Measurements from ENCODE around the gene F2RL3.
"Not testable (repeated sequence)": the region's sequence is repeated elsewhere in the genome, so short reads cannot be mapped to it uniquely, and the experiment has no call there.

Gene F2RL3

DNA sequence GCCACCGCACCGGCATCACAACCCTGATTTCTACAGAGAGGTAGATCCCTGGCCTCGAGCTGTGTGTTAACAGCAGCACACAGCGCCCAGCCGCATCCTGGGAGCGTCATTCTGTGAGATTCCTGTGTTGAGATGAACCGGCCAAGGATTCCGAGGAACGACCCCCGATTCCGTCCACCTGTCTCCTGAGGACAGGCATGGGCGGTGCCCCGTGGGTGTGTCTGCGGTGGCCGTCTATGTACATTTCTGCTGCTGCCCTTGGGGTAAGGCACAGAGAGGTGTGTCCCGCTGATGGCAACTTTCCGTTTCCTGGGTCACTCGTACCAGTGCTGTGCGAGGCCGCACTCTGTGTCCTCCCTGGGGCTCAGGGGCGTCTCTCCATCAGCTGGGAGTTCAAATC is 16.1 kb upstream of the F2RL3 start:
- TF ChIP-seq, protein P1, sequence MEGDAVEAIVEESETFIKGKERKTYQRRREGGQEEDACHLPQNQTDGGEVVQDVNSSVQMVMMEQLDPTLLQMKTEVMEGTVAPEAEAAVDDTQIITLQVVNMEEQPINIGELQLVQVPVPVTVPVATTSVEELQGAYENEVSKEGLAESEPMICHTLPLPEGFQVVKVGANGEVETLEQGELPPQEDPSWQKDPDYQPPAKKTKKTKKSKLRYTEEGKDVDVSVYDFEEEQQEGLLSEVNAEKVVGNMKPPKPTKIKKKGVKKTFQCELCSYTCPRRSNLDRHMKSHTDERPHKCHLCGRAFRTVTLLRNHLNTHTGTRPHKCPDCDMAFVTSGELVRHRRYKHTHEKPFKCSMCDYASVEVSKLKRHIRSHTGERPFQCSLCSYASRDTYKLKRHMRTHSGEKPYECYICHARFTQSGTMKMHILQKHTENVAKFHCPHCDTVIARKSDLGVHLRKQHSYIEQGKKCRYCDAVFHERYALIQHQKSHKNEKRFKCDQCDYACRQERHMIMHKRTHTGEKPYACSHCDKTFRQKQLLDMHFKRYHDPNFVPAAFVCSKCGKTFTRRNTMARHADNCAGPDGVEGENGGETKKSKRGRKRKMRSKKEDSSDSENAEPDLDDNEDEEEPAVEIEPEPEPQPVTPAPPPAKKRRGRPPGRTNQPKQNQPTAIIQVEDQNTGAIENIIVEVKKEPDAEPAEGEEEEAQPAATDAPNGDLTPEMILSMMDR (IDR thresholded peaks at IDR 0.05; ENCODE audit: low read depth, low read length, missing control alignments) = no peak
- in situ Hi-C loops (cut with HindIII; ENCODE audit: low sequenced_read_pairs) = no loop called here
- DNase-seq (ENCODE audit: low read depth) = no peak
- H3K4me3 ChIP-seq (ENCODE audit: low read depth, low read length) = no peak overlapping the region

DNA sequence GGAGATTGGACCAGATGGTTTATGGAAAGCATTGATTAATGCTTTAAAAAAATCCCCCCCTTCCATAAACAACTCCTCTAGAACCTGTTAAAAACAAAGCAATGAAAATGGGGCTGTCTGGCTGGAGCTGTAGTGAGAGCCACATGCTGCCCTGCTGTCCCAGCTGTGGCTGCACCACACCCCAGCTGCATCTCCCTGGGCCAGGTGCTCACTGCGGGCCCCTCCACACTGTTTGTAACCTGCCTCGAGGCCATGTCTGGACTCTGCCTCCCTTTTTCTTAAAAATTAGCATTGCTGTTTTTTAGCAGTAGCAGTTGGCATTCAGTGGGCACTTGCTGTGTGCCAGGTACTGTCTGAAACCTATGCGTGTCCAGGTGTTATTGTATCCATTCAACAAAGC is 15.2 kb upstream of the F2RL3 start:
- DNase-seq (ENCODE audit: low read depth) = no peak
- in situ Hi-C loops (cut with HindIII; ENCODE audit: low sequenced_read_pairs) = no loop called here
- H3K4me3 ChIP-seq (ENCODE audit: low read depth, low read length) = no peak overlapping the region
- TF ChIP-seq, protein P1 (IDR thresholded peaks at IDR 0.05; ENCODE audit: low read depth, low read length, missing control alignments) = no peak

DNA sequence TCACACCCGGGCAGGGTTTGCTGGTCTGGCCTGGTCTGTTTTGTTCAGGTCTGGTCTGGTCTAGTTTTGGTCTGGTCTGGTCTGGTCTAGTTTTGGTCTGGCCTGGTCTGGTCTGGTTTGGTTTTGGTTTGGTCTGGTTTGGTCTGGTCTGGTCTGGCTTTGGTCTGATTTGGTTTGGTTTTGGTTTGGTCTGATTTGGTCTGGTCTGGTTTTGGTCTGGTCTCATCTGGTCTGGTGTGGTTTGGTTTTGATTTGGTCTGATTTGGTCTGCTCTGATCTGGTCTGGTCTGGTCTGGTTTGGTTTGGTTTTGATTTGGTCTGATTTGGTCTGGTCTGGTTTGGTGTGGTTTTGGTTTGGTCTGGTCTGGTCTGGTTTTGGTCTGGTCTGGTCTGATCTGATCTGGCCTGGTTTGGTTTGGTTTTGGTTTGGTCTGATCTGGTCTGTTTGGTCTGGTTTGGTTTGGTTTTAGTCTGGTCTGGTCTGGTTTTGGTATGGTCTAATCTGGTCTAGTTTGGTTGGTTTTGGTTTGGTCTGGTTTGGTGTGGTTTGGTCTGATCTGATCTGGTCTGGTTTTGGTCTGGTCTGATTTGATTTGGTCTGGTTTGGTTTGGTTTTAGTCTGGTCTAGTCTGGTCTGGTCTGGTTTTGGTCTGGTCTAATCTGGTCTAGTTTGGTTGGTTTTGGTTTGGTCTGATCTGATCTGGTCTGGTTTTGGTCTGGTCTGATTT is 14.4 kb upstream of the F2RL3 start:
- H3K4me3 ChIP-seq (ENCODE audit: low read depth, low read length) = no peak overlapping the region
- TF ChIP-seq, protein P1 (IDR thresholded peaks at IDR 0.05; ENCODE audit: low read depth, low read length, missing control alignments) = no peak
- in situ Hi-C loops (cut with HindIII; ENCODE audit: low sequenced_read_pairs) = no loop called here
- no peak for DNase-seq (ENCODE audit: low read depth)

DNA sequence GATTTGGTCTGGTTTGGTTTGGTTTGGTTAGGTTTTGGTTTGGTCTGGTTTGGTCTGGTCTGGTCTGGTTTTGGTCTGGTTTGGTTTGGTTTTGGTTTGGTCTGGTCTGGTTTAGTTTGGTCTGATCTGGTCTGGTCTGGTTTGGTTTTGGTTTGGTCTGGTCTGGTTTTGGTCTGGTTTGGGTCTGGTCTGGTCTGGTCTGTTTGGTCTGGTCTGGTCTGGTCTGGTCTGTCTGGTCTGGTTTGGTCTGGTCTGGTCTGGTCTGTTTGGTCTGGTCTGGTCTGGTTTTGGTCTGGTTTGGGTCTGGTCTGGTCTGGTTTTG is 13.9 kb upstream of the F2RL3 start:
- H3K4me3 ChIP-seq (ENCODE audit: low read depth, low read length); DNase-seq (ENCODE audit: low read depth); in situ Hi-C loops (cut with HindIII; ENCODE audit: low sequenced_read_pairs): not testable (repeated sequence)

DNA sequence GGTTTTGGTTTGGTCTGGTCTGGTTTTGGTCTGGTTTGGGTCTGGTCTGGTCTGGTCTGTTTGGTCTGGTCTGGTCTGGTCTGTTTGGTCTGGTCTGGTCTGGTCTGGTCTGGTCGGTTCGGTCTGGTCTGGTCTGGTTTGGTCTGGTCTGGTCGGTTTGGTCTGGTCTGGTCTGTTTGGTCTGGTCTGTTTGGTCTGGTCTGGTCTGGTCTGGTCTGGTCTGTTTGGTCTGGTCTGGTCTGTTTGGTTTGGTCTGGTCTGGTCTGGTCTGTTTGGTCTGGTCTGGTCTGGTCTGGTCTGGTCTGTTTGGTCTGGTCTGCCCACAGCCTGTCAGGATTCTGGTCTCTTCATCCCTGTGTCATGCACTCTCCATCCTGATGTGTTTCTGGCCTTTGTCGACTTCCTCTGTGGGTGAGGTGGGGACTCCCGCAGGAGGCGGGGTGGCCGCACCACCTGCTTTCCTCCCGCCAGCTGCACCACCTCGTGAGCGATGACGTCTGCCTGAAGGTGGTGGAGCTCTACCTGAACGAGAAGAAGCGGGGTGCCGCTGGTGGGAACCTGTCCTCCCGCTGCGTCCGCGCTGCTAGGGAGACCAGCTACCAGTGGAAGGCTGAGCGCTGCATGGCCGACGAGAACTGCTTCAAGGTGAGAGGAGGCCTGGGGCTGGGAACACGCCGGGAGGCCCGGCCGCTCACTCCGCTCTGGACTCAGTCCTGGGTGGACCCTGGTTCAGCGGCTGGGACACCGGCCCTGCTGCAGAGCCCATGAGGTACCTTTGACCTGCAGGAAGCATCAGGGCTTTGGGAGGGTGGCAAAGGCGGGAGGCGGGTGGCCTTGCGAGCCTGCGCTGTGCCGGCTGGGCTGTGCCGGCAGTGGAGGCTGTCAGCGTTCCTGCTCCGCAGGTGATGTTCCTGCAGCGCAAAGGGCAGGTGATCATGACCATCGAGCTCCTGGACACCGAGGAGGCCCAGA is 12.9 kb upstream of the F2RL3 start:
- TF ChIP-seq, protein P1 (IDR thresholded peaks at IDR 0.05; ENCODE audit: low read depth, low read length, missing control alignments) = no peak
- H3K4me3 ChIP-seq (ENCODE audit: low read depth, low read length) = no peak overlapping the region
- in situ Hi-C loops (cut with HindIII; ENCODE audit: low sequenced_read_pairs) = no loop called here

DNA sequence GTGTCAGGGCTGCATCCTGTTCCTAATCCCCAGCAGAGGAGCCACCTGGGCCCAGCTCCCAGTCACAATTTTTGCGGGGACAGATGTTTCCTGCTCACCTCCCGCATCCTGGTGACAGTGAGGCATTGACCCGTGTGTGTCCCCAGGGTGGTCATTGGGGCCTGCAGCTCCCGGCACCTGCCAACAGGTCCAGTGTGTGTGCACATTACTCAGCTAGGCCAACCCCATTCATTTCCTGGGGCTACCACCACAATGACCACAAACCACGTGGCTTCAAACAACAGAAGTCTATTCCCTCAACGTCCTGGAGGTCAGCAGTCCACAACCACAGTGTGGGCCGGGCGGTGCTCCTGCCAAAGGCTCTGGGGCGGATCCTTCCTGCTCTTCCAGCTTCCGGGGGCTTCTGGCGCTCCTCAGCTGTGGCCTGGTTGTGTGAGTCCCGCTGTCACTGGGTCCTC is 11.9 kb upstream of the F2RL3 start:
- in situ Hi-C loops (cut with HindIII; ENCODE audit: low sequenced_read_pairs) = no loop called here
- TF ChIP-seq, protein P1 (IDR thresholded peaks at IDR 0.05; ENCODE audit: low read depth, low read length, missing control alignments) = no peak
- no peak overlapping the region for H3K4me3 ChIP-seq (ENCODE audit: low read depth, low read length)
- peak; percentile 57 for DNase-seq (ENCODE audit: low read depth)

More for the DNA sequence above, 12.9 kb upstream of the F2RL3 start:
- no peak for DNase-seq (ENCODE audit: low read depth)

DNA sequence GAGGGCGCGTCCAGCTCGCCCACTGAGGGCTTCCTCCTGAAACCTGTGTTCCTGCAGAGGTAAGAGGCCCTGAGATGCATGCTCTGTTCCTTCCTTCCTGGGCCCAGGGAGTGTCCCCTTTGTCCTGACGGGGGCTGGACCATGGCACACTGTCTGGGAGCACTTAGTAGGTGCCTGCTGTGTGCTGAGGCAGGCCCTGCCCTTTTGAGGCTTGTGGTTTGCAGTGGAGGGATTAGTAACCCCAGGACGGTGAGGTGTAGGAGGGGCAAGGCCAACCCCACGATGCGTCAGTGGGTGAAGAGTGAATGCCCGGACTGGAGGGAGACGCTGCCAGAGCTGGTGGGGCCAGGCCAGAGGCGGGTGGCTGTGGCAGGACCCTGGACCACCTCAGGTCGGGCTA is 11.2 kb upstream of the F2RL3 start:
- DNase-seq (ENCODE audit: low read depth) = no peak
- in situ Hi-C loops (cut with HindIII; ENCODE audit: low sequenced_read_pairs) = no loop called here
- TF ChIP-seq, protein P1 (IDR thresholded peaks at IDR 0.05; ENCODE audit: low read depth, low read length, missing control alignments) = no peak
- H3K4me3 ChIP-seq (ENCODE audit: low read depth, low read length) = no peak overlapping the region
